Keratinocyte (primary cell): ENCODE measurements around the gene ELP4. TPM values are rescaled to one million over a fixed set of nuclear protein-coding genes. Genes with fewer than 3 reads are reported as not detected.
"Not testable (repeated sequence)": the region's sequence is repeated elsewhere in the genome, so short reads cannot be mapped to it uniquely, and the experiment has no call there.

Source experiments
- DNase-seq: peaks from one replicate; pipeline ENCODE4 v3.0.0-alpha.2; 2011; ENCODE audit warnings: low read depth, missing footprints, low spot score
- FAIRE-seq: peaks from 2 replicates; lab custom pipeline; 2011; peaks lifted over from hg19 to GRCh38; lab: Jason Lieb, UNC
- H2AFZ ChIP-seq: 2 replicates; pipeline ENCODE4 v1.6.0; 2012; ENCODE audit warnings: low read length, control low read depth, inconsistent platforms; ENCODE audit not compliant: control insufficient read depth
- H3K27ac ChIP-seq: 2 replicates; pipeline ENCODE4 v1.5.1; 2011; ENCODE audit warnings: low read length; ENCODE audit not compliant: control insufficient read depth, insufficient read depth
- H3K27me3 ChIP-seq: 3 replicates; pipeline ENCODE4 v1.6.0; 2011; ENCODE audit warnings: low read length; ENCODE audit not compliant: control insufficient read depth, insufficient read depth; ENCODE audit errors: extremely low read depth
- H3K36me3 ChIP-seq, 2 experiments: 2 replicates in 1 of 2; 3 replicates in 1 of 2; pipeline ENCODE4 v1.5.1; 2011; ENCODE audit warnings: low read length in 2 of 2, mild to moderate bottlenecking in 1 of 2; ENCODE audit not compliant: control insufficient read depth in 2 of 2, insufficient read depth in 2 of 2; ENCODE audit errors: extremely low read depth in 1 of 2
- H3K4me1 ChIP-seq: 3 replicates; pipeline ENCODE4 v1.5.1; 2011; ENCODE audit warnings: low read length; ENCODE audit not compliant: control insufficient read depth, insufficient read depth; ENCODE audit errors: extremely low read depth
- H3K4me2 ChIP-seq: 3 replicates; pipeline ENCODE4 v1.6.0; 2011; ENCODE audit warnings: low read depth, low read length; ENCODE audit not compliant: control insufficient read depth, insufficient read depth; ENCODE audit errors: extremely low read depth
- H3K4me3 ChIP-seq, 3 experiments: fragments of 200-600 bp in 1 of 3; sonication (generic) in 1 of 3; 2 replicates in 2 of 3; 3 replicates in 1 of 3; pipeline ENCODE4 v1.5.1; 2011 to 2016; ENCODE audit warnings: low read length in 3 of 3, mild to moderate bottlenecking in 3 of 3, control low read depth in 2 of 3, inconsistent platforms in 1 of 3, low read depth in 1 of 3, mixed read lengths in 1 of 3, mixed run types in 1 of 3, moderate library complexity in 1 of 3; ENCODE audit not compliant: control insufficient read depth in 2 of 3, insufficient read depth in 2 of 3; ENCODE audit errors: extremely low read depth in 1 of 3
- H3K79me2 ChIP-seq: 2 replicates; pipeline ENCODE4 v1.6.0; 2012; ENCODE audit warnings: low read length; ENCODE audit not compliant: control insufficient read depth, insufficient read depth
- H3K9ac ChIP-seq: 3 replicates; pipeline ENCODE4 v1.6.0; 2011; ENCODE audit warnings: low read length; ENCODE audit not compliant: control insufficient read depth, insufficient read depth; ENCODE audit errors: extremely low read depth
- H3K9me1 ChIP-seq: 3 replicates; pipeline ENCODE4 v1.6.0; 2011; ENCODE audit warnings: low read length; ENCODE audit not compliant: control insufficient read depth, insufficient read depth; ENCODE audit errors: extremely low read depth
- H3K9me3 ChIP-seq: 2 replicates; pipeline ENCODE4 v1.5.1; 2012; ENCODE audit warnings: low read depth, low read length; ENCODE audit not compliant: control insufficient read depth
- H4K20me1 ChIP-seq: 3 replicates; pipeline ENCODE4 v1.6.0; 2011; ENCODE audit warnings: low read length; ENCODE audit not compliant: control insufficient read depth, insufficient read depth; ENCODE audit errors: extremely low read depth
- EZH2 ChIP-seq: IDR thresholded peaks from one replicate; pipeline ENCODE4 v1.6.1; 2012; ENCODE audit warnings: inconsistent platforms, mild to moderate bottlenecking, low read length, moderate library complexity
- dilution Hi-C: fragments of 300-500 bp; cut with MboI; formaldehyde crosslinking; loops from one replicate; pipeline ENCODE4 v1.7.0; 2020; ENCODE audit warnings: low sequenced_read_pairs; ENCODE audit not compliant: extremely low pct_ligation_motif_present
- polyA plus RNA-seq, 5 experiments: library from polyadenylated mRNA; depleted of rRNA in 3 of 5; stranded (reverse) in 3 of 5; stranded (forward) in 1 of 5; unstranded in 1 of 5; fragments of >200 nt; gene quantifications; 1 replicate in 1 of 5; 2 replicates in 3 of 5; 3 replicates in 1 of 5; pipeline versions ENCODE4 v1.2.1 to v1.2.3, GENCODE V29; 2011 to 2012; ENCODE audit warnings: missing spikeins in 2 of 5, low read depth in 1 of 5, low replicate concordance in 1 of 5
- TF ChIP-seq, protein P1 (sequence below), 3 experiments: IDR thresholded peaks in 1 of 3; conservative IDR thresholded peaks in 1 of 3; optimal IDR thresholded peaks in 1 of 3; 2 replicates in 2 of 3; 3 replicates in 1 of 3; pipeline versions ENCODE3 to v1.5.1; 2011; ENCODE audit warnings: low read length in 3 of 3, mild to moderate bottlenecking in 3 of 3, moderate library complexity in 2 of 3, control low read depth in 1 of 3, inconsistent platforms in 1 of 3; ENCODE audit not compliant: insufficient read depth in 2 of 3; ENCODE audit errors: extremely low read depth in 1 of 3

ELP4 gene
- polyA plus RNA-seq, 1 donor (not counting 4 experiments of a cell fraction or from before 2014, with no cell fraction given) = 29.6 TPM

- Histone ChIP-seq H3K9ac (no peak overlapping the region), H3K4me2 (no peak overlapping the region), H2AFZ (no peak overlapping the region), H3K9me3 (no peaks in the 10 kb centered on the region), H3K79me2 (peaks cover 27% of the 10 kb centered on the region), H3K4me1 (no peaks in the 10 kb centered on the region), H3K36me3 (peaks cover 0 to 3% of the 10 kb centered on the region in 2 experiments), H4K20me1 (no peaks in the 10 kb centered on the region), H3K4me3 (no peak overlapping the region), H3K9me1 (no peaks in the 10 kb centered on the region), H3K27me3 (no peaks in the 10 kb centered on the region), H3K27ac (no peak overlapping the region)
- FAIRE-seq (no peak), DNase-seq (no peak)
- no peak for TF ChIP-seq EZH2
- dilution Hi-C loops = no loop called here
Measured at GRCh38 chr11:31493235-31493634, 16.3 kb upstream of the ELP4 start.

GRCh38 chr11:31493762-31494161 lies 15.8 kb upstream of the ELP4 start:
- H2AFZ ChIP-seq, dilution Hi-C loops, DNase-seq, H3K4me2 ChIP-seq, H3K27ac ChIP-seq, H3K27me3 ChIP-seq, H3K4me3 ChIP-seq, H4K20me1 ChIP-seq, H3K9ac ChIP-seq, H3K4me1 ChIP-seq, H3K36me3 ChIP-seq, FAIRE-seq, H3K9me3 ChIP-seq, H3K9me1 ChIP-seq: not testable (repeated sequence)
- peaks cover 32% of the 10 kb centered on the region for H3K79me2 ChIP-seq

DNA sequence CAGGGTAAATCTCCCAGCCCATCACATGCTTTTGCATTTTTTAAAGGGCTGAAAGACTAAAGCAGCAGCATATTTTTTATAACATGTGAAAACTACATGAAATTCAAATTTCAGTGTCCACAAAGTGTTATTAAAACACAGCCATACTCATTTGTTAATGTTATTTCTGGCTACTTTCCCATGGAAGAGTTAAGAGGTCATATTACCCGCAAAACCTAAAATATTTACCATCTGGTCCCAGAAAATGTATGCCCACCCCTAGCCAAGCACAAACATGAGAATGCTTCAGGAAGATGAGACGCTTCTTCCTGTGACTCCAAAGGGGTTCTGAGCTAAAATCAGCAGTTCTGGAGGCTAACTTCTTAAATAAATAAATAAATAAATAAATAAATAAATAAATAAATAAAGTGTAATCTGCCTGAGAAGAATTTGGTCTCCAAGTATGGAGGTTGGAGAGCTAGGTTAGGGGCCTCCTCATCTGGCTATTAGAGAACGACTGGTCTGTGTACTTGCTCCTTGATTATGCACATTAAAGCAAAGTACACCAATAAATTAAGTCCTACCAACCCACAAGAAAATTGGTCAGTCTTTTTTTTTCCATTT lies 9.9 kb upstream of the ELP4 start:
- dilution Hi-C loops = no loop called here
- Histone ChIP-seq H3K36me3 (peaks cover 0 to 4% of the 10 kb centered on the region in 2 experiments), H3K4me1 (no peaks in the 10 kb centered on the region), H3K9me3 (no peaks in the 10 kb centered on the region), H3K4me2 (no peak overlapping the region), H4K20me1 (no peaks in the 10 kb centered on the region), H3K9ac (no peak overlapping the region), H3K27me3 (no peaks in the 10 kb centered on the region), H3K79me2 (peaks cover 64% of the 10 kb centered on the region), H3K27ac (no peak overlapping the region), H2AFZ (no peak overlapping the region), H3K9me1 (no peaks in the 10 kb centered on the region), H3K4me3 (no peak overlapping the region)
- FAIRE-seq (no peak), DNase-seq (no peak)
- no peak for TF ChIP-seq EZH2
- TF ChIP-seq, protein P1, sequence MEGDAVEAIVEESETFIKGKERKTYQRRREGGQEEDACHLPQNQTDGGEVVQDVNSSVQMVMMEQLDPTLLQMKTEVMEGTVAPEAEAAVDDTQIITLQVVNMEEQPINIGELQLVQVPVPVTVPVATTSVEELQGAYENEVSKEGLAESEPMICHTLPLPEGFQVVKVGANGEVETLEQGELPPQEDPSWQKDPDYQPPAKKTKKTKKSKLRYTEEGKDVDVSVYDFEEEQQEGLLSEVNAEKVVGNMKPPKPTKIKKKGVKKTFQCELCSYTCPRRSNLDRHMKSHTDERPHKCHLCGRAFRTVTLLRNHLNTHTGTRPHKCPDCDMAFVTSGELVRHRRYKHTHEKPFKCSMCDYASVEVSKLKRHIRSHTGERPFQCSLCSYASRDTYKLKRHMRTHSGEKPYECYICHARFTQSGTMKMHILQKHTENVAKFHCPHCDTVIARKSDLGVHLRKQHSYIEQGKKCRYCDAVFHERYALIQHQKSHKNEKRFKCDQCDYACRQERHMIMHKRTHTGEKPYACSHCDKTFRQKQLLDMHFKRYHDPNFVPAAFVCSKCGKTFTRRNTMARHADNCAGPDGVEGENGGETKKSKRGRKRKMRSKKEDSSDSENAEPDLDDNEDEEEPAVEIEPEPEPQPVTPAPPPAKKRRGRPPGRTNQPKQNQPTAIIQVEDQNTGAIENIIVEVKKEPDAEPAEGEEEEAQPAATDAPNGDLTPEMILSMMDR (optimal IDR thresholded peaks at IDR 0.05 in 1 of 3, IDR thresholded peaks at IDR 0.05 in 1 of 3, conservative IDR thresholded peaks at IDR 0.05 in 1 of 3; ENCODE audit: extremely low read depth in 1 of 3, insufficient read depth in 2 of 3, low read length in 3 of 3) = no peak
